HEK293 (cell line): Measurements from ENCODE around the gene CDKAL1.

ENCODE experiments used
- GLIS2 ChIP-seq: fragments of 450-650 bp; formaldehyde crosslinking; IDR thresholded peaks from 2 replicates; pipeline ENCODE4 v1.5.1; 2016; ENCODE audit warnings: missing biosample characterization, missing genetic modification characterization
- KLF10 ChIP-seq: fragments of 450-650 bp; IDR thresholded peaks from 2 replicates; pipeline ENCODE4 v1.5.1; 2018; ENCODE audit warnings: missing biosample characterization, mild to moderate bottlenecking, missing genetic modification characterization
- MZF1 ChIP-seq: fragments of 450-650 bp; formaldehyde crosslinking; IDR thresholded peaks from 2 replicates; pipeline ENCODE4 v1.5.1; 2017; ENCODE audit warnings: missing biosample characterization, missing genetic modification characterization, borderline replicate concordance
- TRIM28 ChIP-seq: IDR thresholded peaks from 2 replicates; pipeline ENCODE4 v1.6.1; 2011; ENCODE audit warnings: low read length, control low read depth, borderline replicate concordance
- ZNF747 ChIP-seq: fragments of 450-650 bp; formaldehyde crosslinking; IDR thresholded peaks from 2 replicates; pipeline ENCODE4 v1.5.1; 2016; ENCODE audit warnings: missing biosample characterization, missing genetic modification characterization
- ZNF768 ChIP-seq: fragments of 450-650 bp; formaldehyde crosslinking; IDR thresholded peaks from 2 replicates; pipeline ENCODE4 v1.5.1; 2018; ENCODE audit warnings: missing biosample characterization, mild to moderate bottlenecking, missing genetic modification characterization
- ZSCAN30 ChIP-seq: fragments of 450-650 bp; IDR thresholded peaks from 2 replicates; pipeline ENCODE4 v1.5.1; 2018; ENCODE audit warnings: missing biosample characterization, mild to moderate bottlenecking, missing genetic modification characterization, moderate library complexity
- TF ChIP-seq, protein P1 (sequence below): fragments of 450-650 bp; formaldehyde crosslinking; IDR thresholded peaks from 2 replicates; pipeline ENCODE4 v1.5.1; 2016; ENCODE audit warnings: missing biosample characterization, missing genetic modification characterization
- TF ChIP-seq, protein P2 (sequence below): fragments of 450-650 bp; formaldehyde crosslinking; IDR thresholded peaks from 2 replicates; pipeline ENCODE4 v1.5.1; 2016; ENCODE audit warnings: missing biosample characterization, missing genetic modification characterization
- TF ChIP-seq, protein P3 (sequence below): fragments of 450-650 bp; formaldehyde crosslinking; IDR thresholded peaks from 2 replicates; pipeline ENCODE4 v1.5.1; 2016; ENCODE audit warnings: missing biosample characterization, missing genetic modification characterization
- TF ChIP-seq, protein P4 (sequence below): fragments of 450-650 bp; formaldehyde crosslinking; IDR thresholded peaks from 2 replicates; pipeline ENCODE4 v1.5.1; 2017; ENCODE audit warnings: missing biosample characterization, missing genetic modification characterization
- TF ChIP-seq, protein P5 (sequence below): fragments of 450-650 bp; formaldehyde crosslinking; IDR thresholded peaks from 2 replicates; pipeline ENCODE4 v1.5.1; 2016; ENCODE audit warnings: missing biosample characterization, missing genetic modification characterization, low read depth

DNA sequence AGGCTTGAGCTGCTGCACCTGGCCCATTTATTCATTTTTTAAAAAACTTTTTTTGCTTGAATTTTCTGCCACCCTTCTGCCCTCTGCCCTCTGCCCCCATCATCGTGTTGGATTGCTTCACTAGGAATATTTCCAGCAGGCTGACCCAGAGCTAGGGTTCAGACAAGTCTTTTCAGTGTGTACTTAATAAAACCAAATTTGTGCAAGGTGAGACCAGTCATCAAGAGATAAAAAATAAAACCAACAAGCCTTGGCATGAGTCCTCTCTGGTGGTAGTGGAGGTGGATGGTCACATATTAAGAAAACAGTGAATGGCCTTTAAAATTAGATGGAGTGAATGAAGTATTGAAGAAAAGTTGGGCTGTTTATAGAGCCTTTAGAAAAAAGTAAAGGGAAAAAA lies 239.6 kb downstream of the CDKAL1 start:
- TF ChIP-seq, protein P1, sequence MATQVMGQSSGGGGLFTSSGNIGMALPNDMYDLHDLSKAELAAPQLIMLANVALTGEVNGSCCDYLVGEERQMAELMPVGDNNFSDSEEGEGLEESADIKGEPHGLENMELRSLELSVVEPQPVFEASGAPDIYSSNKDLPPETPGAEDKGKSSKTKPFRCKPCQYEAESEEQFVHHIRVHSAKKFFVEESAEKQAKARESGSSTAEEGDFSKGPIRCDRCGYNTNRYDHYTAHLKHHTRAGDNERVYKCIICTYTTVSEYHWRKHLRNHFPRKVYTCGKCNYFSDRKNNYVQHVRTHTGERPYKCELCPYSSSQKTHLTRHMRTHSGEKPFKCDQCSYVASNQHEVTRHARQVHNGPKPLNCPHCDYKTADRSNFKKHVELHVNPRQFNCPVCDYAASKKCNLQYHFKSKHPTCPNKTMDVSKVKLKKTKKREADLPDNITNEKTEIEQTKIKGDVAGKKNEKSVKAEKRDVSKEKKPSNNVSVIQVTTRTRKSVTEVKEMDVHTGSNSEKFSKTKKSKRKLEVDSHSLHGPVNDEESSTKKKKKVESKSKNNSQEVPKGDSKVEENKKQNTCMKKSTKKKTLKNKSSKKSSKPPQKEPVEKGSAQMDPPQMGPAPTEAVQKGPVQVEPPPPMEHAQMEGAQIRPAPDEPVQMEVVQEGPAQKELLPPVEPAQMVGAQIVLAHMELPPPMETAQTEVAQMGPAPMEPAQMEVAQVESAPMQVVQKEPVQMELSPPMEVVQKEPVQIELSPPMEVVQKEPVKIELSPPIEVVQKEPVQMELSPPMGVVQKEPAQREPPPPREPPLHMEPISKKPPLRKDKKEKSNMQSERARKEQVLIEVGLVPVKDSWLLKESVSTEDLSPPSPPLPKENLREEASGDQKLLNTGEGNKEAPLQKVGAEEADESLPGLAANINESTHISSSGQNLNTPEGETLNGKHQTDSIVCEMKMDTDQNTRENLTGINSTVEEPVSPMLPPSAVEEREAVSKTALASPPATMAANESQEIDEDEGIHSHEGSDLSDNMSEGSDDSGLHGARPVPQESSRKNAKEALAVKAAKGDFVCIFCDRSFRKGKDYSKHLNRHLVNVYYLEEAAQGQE (tag by site-specific recombination), result no peak
- TF ChIP-seq, protein P2, sequence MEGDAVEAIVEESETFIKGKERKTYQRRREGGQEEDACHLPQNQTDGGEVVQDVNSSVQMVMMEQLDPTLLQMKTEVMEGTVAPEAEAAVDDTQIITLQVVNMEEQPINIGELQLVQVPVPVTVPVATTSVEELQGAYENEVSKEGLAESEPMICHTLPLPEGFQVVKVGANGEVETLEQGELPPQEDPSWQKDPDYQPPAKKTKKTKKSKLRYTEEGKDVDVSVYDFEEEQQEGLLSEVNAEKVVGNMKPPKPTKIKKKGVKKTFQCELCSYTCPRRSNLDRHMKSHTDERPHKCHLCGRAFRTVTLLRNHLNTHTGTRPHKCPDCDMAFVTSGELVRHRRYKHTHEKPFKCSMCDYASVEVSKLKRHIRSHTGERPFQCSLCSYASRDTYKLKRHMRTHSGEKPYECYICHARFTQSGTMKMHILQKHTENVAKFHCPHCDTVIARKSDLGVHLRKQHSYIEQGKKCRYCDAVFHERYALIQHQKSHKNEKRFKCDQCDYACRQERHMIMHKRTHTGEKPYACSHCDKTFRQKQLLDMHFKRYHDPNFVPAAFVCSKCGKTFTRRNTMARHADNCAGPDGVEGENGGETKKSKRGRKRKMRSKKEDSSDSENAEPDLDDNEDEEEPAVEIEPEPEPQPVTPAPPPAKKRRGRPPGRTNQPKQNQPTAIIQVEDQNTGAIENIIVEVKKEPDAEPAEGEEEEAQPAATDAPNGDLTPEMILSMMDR (tag by site-specific recombination), result no peak
- TF ChIP-seq, protein P3, sequence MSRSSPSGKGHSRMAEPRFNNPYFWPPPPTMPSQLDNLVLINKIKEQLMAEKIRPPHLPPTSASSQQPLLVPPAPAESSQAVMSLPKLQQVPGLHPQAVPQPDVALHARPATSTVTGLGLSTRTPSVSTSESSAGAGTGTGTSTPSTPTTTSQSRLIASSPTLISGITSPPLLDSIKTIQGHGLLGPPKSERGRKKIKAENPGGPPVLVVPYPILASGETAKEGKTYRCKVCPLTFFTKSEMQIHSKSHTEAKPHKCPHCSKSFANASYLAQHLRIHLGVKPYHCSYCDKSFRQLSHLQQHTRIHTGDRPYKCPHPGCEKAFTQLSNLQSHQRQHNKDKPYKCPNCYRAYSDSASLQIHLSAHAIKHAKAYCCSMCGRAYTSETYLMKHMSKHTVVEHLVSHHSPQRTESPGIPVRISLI (tag by site-specific recombination), result no peak
- TF ChIP-seq ZSCAN30 (tag by site-specific recombination), result no peak
- TF ChIP-seq TRIM28, result no peak
- TF ChIP-seq, protein P4, sequence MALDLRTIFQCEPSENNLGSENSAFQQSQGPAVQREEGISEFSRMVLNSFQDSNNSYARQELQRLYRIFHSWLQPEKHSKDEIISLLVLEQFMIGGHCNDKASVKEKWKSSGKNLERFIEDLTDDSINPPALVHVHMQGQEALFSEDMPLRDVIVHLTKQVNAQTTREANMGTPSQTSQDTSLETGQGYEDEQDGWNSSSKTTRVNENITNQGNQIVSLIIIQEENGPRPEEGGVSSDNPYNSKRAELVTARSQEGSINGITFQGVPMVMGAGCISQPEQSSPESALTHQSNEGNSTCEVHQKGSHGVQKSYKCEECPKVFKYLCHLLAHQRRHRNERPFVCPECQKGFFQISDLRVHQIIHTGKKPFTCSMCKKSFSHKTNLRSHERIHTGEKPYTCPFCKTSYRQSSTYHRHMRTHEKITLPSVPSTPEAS (tag by site-specific recombination), result no peak
- no peak for TF ChIP-seq KLF10 (tag by site-specific recombination)
- TF ChIP-seq ZNF747 (tag by site-specific recombination), result no peak
- TF ChIP-seq, protein P5, sequence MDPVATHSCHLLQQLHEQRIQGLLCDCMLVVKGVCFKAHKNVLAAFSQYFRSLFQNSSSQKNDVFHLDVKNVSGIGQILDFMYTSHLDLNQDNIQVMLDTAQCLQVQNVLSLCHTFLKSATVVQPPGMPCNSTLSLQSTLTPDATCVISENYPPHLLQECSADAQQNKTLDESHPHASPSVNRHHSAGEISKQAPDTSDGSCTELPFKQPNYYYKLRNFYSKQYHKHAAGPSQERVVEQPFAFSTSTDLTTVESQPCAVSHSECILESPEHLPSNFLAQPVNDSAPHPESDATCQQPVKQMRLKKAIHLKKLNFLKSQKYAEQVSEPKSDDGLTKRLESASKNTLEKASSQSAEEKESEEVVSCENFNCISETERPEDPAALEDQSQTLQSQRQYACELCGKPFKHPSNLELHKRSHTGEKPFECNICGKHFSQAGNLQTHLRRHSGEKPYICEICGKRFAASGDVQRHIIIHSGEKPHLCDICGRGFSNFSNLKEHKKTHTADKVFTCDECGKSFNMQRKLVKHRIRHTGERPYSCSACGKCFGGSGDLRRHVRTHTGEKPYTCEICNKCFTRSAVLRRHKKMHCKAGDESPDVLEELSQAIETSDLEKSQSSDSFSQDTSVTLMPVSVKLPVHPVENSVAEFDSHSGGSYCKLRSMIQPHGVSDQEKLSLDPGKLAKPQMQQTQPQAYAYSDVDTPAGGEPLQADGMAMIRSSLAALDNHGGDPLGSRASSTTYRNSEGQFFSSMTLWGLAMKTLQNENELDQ (tag by site-specific recombination), result no peak
- no peak for TF ChIP-seq GLIS2 (tag by site-specific recombination)
- TF ChIP-seq ZNF768 (tag by site-specific recombination), result no peak
- no peak for TF ChIP-seq MZF1
